Natural killer cell treated with Interleukin-12 subunit alpha and Interleukin-12 subunit beta and Interleukin-15 and Interleukin-18, amount 100 ng/mL, for 72 hours (primary cell): ENCODE data around the gene SRM. TPM values are rescaled to one million over a fixed set of nuclear protein-coding genes. Genes with fewer than 3 reads are reported as not detected.
A peak's percentile ranks its signal among the peaks of the same experiment; 100 is the strongest.
"Not testable (repeated sequence)": the region's sequence is repeated elsewhere in the genome, so short reads cannot be mapped to it uniquely, and the experiment has no call there.

Experiments
- ATAC-seq, 2 donors: fragments of 150-1000 bp; cut with Tn5 transposase in 1 of 2; sonication (Bioruptor Pico), chemical (Tn5 transposase) in 1 of 2; 2 replicates each; pipeline ENCODE4 v1.10.0; 2021
- DNase-seq: peaks from one replicate; pipeline ENCODE4 v3.0.0; 2022; ENCODE audit warnings: low spot score
- H3K27ac Mint-ChIP-seq, 2 donors: 1 replicate in 1 of 2; 2 replicates in 1 of 2; pipeline ENCODE4 v1.8.0; 2022; ENCODE audit warnings: mixed read lengths in 2 of 2, mild to moderate bottlenecking in 1 of 2, moderate library complexity in 1 of 2
- H3K27me3 Mint-ChIP-seq, 2 donors: 1 replicate in 1 of 2; 2 replicates in 1 of 2; pipeline ENCODE4 v1.8.0; 2022; ENCODE audit warnings: mixed read lengths in 2 of 2
- H3K36me3 Mint-ChIP-seq: one replicate; pipeline ENCODE4 v1.8.0; 2022; ENCODE audit warnings: mixed read lengths
- H3K4me1 Mint-ChIP-seq, 2 donors: 1 replicate in 1 of 2; 2 replicates in 1 of 2; pipeline ENCODE4 v1.8.0; 2022; ENCODE audit warnings: low read depth in 2 of 2, mixed read lengths in 2 of 2, mild to moderate bottlenecking in 1 of 2
- H3K4me3 Mint-ChIP-seq: one replicate; pipeline ENCODE4 v1.8.0; 2022; ENCODE audit warnings: mixed read lengths
- H3K9me3 Mint-ChIP-seq: 2 replicates; pipeline ENCODE4 v1.8.0; 2022; ENCODE audit warnings: mixed read lengths
- total RNA-seq, 2 donors: library from RNA; stranded (reverse); gene quantifications; one replicate each; pipeline ENCODE4 v1.2.3, GENCODE V29; 2022

SRM gene
- total RNA-seq, 2 donors from 2014 or later, result 98.2 to 209 TPM

GRCh38 chr1:11045428-11046269, 14.2 kb downstream of the SRM start:
- no peak for DNase-seq
- Mint-ChIP-seq H3K9me3 (no peaks in the 10 kb centered on the region), H3K27ac (no peak overlapping the region), H3K36me3 (no peaks in the 10 kb centered on the region), H3K4me1 (no peaks in the 10 kb centered on the region), H3K27me3 (no peaks in the 10 kb centered on the region), H3K4me3 (no peak overlapping the region)
- ATAC-seq, result no peak

GRCh38 chr1:11044849-11045427, 14.9 kb downstream of the SRM start:
- ATAC-seq (no peak), DNase-seq (no peak)
- Mint-ChIP-seq H3K4me1 (no peaks in the 10 kb centered on the region), H3K27me3 (no peaks in the 10 kb centered on the region), H3K27ac (no peak overlapping the region), H3K9me3 (no peaks in the 10 kb centered on the region), H3K36me3 (no peaks in the 10 kb centered on the region), H3K4me3 (no peak overlapping the region)

- H3K4me3 Mint-ChIP-seq, result no peak overlapping the region
- ATAC-seq (no peak), DNase-seq (no peak)
- H3K9me3 Mint-ChIP-seq, result no peaks in the 10 kb centered on the region
- H3K27me3 Mint-ChIP-seq, result no peaks in the 10 kb centered on the region
- H3K27ac Mint-ChIP-seq, result no peak overlapping the region
- H3K4me1 Mint-ChIP-seq, result no peaks in the 10 kb centered on the region
- H3K36me3 Mint-ChIP-seq, result no peaks in the 10 kb centered on the region
Observed at GRCh38 chr1:11044086-11044848, 15.6 kb downstream of the SRM start.

GRCh38 chr1:11042995-11043874, 16.6 kb downstream of the SRM start:
- Mint-ChIP-seq H3K27me3 (no peaks in the 10 kb centered on the region), H3K4me1 (no peaks in the 10 kb centered on the region), H3K9me3 (no peaks in the 10 kb centered on the region), H3K36me3 (no peaks in the 10 kb centered on the region), H3K4me3 (no peak overlapping the region), H3K27ac (no peak overlapping the region)
- no peak for ATAC-seq
- DNase-seq, result no peak

GRCh38 chr1:11042065-11042464, 17.8 kb downstream of the SRM start:
- Mint-ChIP-seq H3K9me3 (no peaks in the 10 kb centered on the region), H3K4me1 (no peaks in the 10 kb centered on the region), H3K36me3 (no peaks in the 10 kb centered on the region), H3K27me3 (no peaks in the 10 kb centered on the region), H3K4me3 (no peak overlapping the region), H3K27ac (no peak overlapping the region)
- DNase-seq, result no peak
- no peak for ATAC-seq

GRCh38 chr1:11041048-11041447, 18.8 kb downstream of the SRM start:
- Mint-ChIP-seq H3K9me3 (no peaks in the 10 kb centered on the region), H3K36me3 (no peaks in the 10 kb centered on the region), H3K4me1 (no peaks in the 10 kb centered on the region), H3K4me3 (no peak overlapping the region), H3K27ac (no peak overlapping the region), H3K27me3 (no peaks in the 10 kb centered on the region)
- ATAC-seq, result no peak
- no peak for DNase-seq

GRCh38 chr1:11040105-11040429, 19.8 kb downstream of the SRM start:
- not testable (repeated sequence) for H3K27ac Mint-ChIP-seq, H3K4me1 Mint-ChIP-seq, DNase-seq, H3K9me3 Mint-ChIP-seq, H3K36me3 Mint-ChIP-seq, ATAC-seq, H3K27me3 Mint-ChIP-seq, H3K4me3 Mint-ChIP-seq

- H3K36me3 Mint-ChIP-seq, result no peaks in the 10 kb centered on the region
- DNase-seq, result no peak
- no peak overlapping the region for H3K4me3 Mint-ChIP-seq
Observed at GRCh38 chr1:11039351-11040104, 20.3 kb downstream of the SRM start.

GRCh38 chr1:11037740-11038182, 22.1 kb downstream of the SRM start:
- H3K27ac Mint-ChIP-seq, result no peak overlapping the region
- ATAC-seq (peak; percentile 87 to 89), DNase-seq (peak; percentile 86)
- H3K27me3 Mint-ChIP-seq, result no peaks in the 10 kb centered on the region
- no peak overlapping the region for H3K4me3 Mint-ChIP-seq
- H3K36me3 Mint-ChIP-seq, result no peaks in the 10 kb centered on the region
- H3K9me3 Mint-ChIP-seq, result no peaks in the 10 kb centered on the region
- no peaks in the 10 kb centered on the region for H3K4me1 Mint-ChIP-seq

More at GRCh38 chr1:11039351-11040104, 20.3 kb downstream of the SRM start:
- ATAC-seq, result no peak
- no peaks in the 10 kb centered on the region for H3K4me1 Mint-ChIP-seq
- no peaks in the 10 kb centered on the region for H3K27me3 Mint-ChIP-seq
- no peak overlapping the region for H3K27ac Mint-ChIP-seq
- H3K9me3 Mint-ChIP-seq, result no peaks in the 10 kb centered on the region

GRCh38 chr1:11037019-11037739, 22.6 kb downstream of the SRM start:
- not testable (repeated sequence) for H3K4me1 Mint-ChIP-seq, H3K4me3 Mint-ChIP-seq, H3K9me3 Mint-ChIP-seq, ATAC-seq, H3K27me3 Mint-ChIP-seq, DNase-seq, H3K36me3 Mint-ChIP-seq, H3K27ac Mint-ChIP-seq

- Mint-ChIP-seq H3K27ac (no peak overlapping the region), H3K27me3 (no peaks in the 10 kb centered on the region), H3K9me3 (no peaks in the 10 kb centered on the region), H3K4me1 (peaks cover 0 to 3% of the 10 kb centered on the region in 2 donors), H3K36me3 (peaks cover 4% of the 10 kb centered on the region), H3K4me3 (no peak overlapping the region)
- DNase-seq (no peak), ATAC-seq (no peak)
Observed at GRCh38 chr1:11031624-11032262, 28.1 kb downstream of the SRM start.

GRCh38 chr1:11030865-11031264, 29.0 kb downstream of the SRM start:
- no peaks in the 10 kb centered on the region for H3K9me3 Mint-ChIP-seq
- DNase-seq, result no peak
- H3K36me3 Mint-ChIP-seq, result peaks cover 4% of the 10 kb centered on the region
- ATAC-seq, result no peak
- peak overlapping the region in 1 of 2 donors; percentile 66 for H3K27ac Mint-ChIP-seq
- H3K4me3 Mint-ChIP-seq, result no peak overlapping the region
- H3K27me3 Mint-ChIP-seq, result no peaks in the 10 kb centered on the region
- H3K4me1 Mint-ChIP-seq, result peaks cover 0 to 5% of the 10 kb centered on the region in 2 donors
